Measurements from ENCODE around the gene DUSP10. TPM values are rescaled to one million over a fixed set of nuclear protein-coding genes. Genes with fewer than 3 reads are reported as not detected.

Gene DUSP10
- 2.9 and 10.2 TPM in 2 replicates for total RNA-seq

DNA sequence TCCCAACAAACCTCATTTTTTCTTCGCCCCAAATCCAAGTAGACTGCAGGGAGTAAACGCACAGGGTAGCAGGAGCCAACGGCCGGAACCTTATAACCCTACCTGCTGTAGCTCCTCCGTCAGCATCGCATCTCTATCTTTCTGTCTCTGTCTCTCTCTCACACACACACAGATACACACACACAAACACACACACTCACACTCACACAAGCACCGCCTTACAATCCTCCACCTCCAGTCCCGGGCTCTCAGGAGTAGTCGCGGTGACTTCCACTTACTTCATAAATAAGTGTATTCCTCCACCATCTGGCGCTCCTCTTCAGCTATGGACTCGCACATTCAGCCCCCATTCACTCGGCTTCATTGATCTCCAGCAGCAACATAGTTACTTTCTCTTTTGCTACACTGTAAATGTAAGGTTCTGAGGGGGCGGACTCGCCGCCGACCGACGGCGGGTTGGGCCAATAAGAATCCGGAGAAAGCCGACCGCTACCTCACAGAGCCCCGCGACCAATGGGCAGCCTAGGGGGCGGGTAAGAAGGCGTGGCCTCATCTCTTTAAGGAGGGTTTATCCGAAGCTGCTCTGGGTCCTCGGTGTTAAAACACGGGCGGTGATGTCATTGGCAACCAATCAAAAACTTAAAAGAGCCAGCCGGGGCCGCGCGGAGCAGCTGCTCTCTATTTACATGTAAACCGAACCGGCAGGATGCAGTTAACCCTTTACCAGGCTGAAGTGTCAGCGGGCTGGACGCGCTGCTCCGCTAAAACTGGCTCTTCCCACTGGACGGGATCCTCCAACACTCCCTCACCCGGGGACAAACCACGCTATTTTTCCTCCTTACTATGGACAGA, at the start of gene DUSP10:
Gene DUSP10 (minus strand): TSS at position 387 of the 852 bp plus-strand sequence. CDS start 2,345 bp downstream, outside the sequence.

